KMS-11 (cell line): Measurements from ENCODE around the gene CDH13.

Experiments used
- H2AFZ ChIP-seq: fragments of 200-600 bp; sonication (generic); 2 replicates; pipeline ENCODE4 v1.6.1; 2016; ENCODE audit warnings: antibody characterized with exemption, mixed run types, low read depth
- H3K27ac ChIP-seq: fragments of 200-600 bp; sonication (generic); 2 replicates; pipeline ENCODE4 v1.6.1; 2016; ENCODE audit warnings: mild to moderate bottlenecking, mixed run types
- H3K27me3 ChIP-seq: fragments of 200-600 bp; sonication (generic); 2 replicates; pipeline ENCODE4 v1.6.1; 2017; ENCODE audit warnings: mild to moderate bottlenecking, low read depth, mixed run types, moderate library complexity; ENCODE audit not compliant: insufficient read depth
- H3K36me3 ChIP-seq: fragments of 200-600 bp; sonication (generic); 2 replicates; pipeline ENCODE4 v1.6.1; 2017; ENCODE audit warnings: mild to moderate bottlenecking, mixed run types; ENCODE audit not compliant: insufficient read depth
- H3K4me1 ChIP-seq: fragments of 200-600 bp; sonication (generic); 2 replicates; pipeline ENCODE4 v1.6.1; 2016; ENCODE audit warnings: mild to moderate bottlenecking, low read depth, mixed run types; ENCODE audit not compliant: poor library complexity, severe bottlenecking
- H3K4me2 ChIP-seq: fragments of 200-600 bp; sonication (generic); 2 replicates; pipeline ENCODE4 v1.7.0; 2016; ENCODE audit warnings: mild to moderate bottlenecking, mixed run types
- H3K4me3 ChIP-seq: fragments of 200-600 bp; sonication (generic); IDR thresholded peaks from 2 replicates; pipeline ENCODE4 v1.6.1; 2017; ENCODE audit warnings: low read depth, low read length, mixed read lengths; ENCODE audit not compliant: insufficient read depth
- H3K79me2 ChIP-seq: fragments of 200-600 bp; sonication (generic); 2 replicates; pipeline ENCODE4 v1.6.1; 2016; ENCODE audit warnings: low read depth, mixed run types; ENCODE audit not compliant: insufficient read depth
- H3K9ac ChIP-seq: fragments of 200-600 bp; sonication (generic); 2 replicates; pipeline ENCODE4 v1.6.1; 2016; ENCODE audit warnings: mild to moderate bottlenecking, mixed run types
- H4K20me1 ChIP-seq: fragments of 200-600 bp; sonication (generic); 2 replicates; pipeline ENCODE4 v1.6.1; 2016; ENCODE audit warnings: mild to moderate bottlenecking, mixed run types; ENCODE audit not compliant: insufficient read depth
- CTCF ChIP-seq: fragments of 200-600 bp; sonication (generic); conservative IDR thresholded peaks from 2 replicates; pipeline ENCODE4 v1.6.1; 2017; ENCODE audit warnings: low read depth, mild to moderate bottlenecking, antibody characterized with exemption, low read length, moderate library complexity, mixed read lengths

CDH13 gene

GRCh38 chr16:83482545-83483162 is 855.9 kb downstream of the CDH13 start:
- H3K9ac ChIP-seq, result no peak overlapping the region
- H3K27me3 ChIP-seq, result no peaks in the 10 kb centered on the region
- H3K4me1 ChIP-seq, result no peaks in the 10 kb centered on the region
- H3K4me2 ChIP-seq, result no peak overlapping the region
- H3K27ac ChIP-seq, result no peak overlapping the region
- no peak for TF ChIP-seq CTCF
- H3K79me2 ChIP-seq, result no peaks in the 10 kb centered on the region
- no peak overlapping the region for H2AFZ ChIP-seq
- H3K36me3 ChIP-seq, result no peaks in the 10 kb centered on the region
- no peaks in the 10 kb centered on the region for H4K20me1 ChIP-seq
- H3K4me3 ChIP-seq, result no peak overlapping the region

- Histone ChIP-seq H3K4me3 (no peak overlapping the region), H3K27ac (no peak overlapping the region), H4K20me1 (no peaks in the 10 kb centered on the region), H3K79me2 (no peaks in the 10 kb centered on the region), H3K9ac (no peak overlapping the region), H3K36me3 (no peaks in the 10 kb centered on the region), H3K27me3 (no peaks in the 10 kb centered on the region), H2AFZ (no peak overlapping the region), H3K4me2 (no peak overlapping the region), H3K4me1 (no peaks in the 10 kb centered on the region)
- no peak for TF ChIP-seq CTCF
These were observed 863.3 kb downstream of the CDH13 start for GRCh38 chr16:83490073-83490472.

GRCh38 chr16:83494459-83494858 is 867.7 kb downstream of the CDH13 start:
- H3K27me3 ChIP-seq, result no peaks in the 10 kb centered on the region
- H4K20me1 ChIP-seq, result no peaks in the 10 kb centered on the region
- H2AFZ ChIP-seq, result no peak overlapping the region
- TF ChIP-seq CTCF, result no peak
- H3K9ac ChIP-seq, result no peak overlapping the region
- no peak overlapping the region for H3K4me3 ChIP-seq
- no peaks in the 10 kb centered on the region for H3K36me3 ChIP-seq
- H3K4me1 ChIP-seq, result no peaks in the 10 kb centered on the region
- no peaks in the 10 kb centered on the region for H3K79me2 ChIP-seq
- no peak overlapping the region for H3K4me2 ChIP-seq
- no peak overlapping the region for H3K27ac ChIP-seq

- Histone ChIP-seq H3K4me3 (no peak overlapping the region), H3K79me2 (no peaks in the 10 kb centered on the region)
- no peak for TF ChIP-seq CTCF
These were observed 874.7 kb downstream of the CDH13 start for GRCh38 chr16:83501481-83501880.

More at GRCh38 chr16:83501481-83501880, 874.7 kb downstream of the CDH13 start:
- no peaks in the 10 kb centered on the region for H3K4me1 ChIP-seq
- no peak overlapping the region for H2AFZ ChIP-seq
- no peak overlapping the region for H3K27ac ChIP-seq
- no peaks in the 10 kb centered on the region for H3K36me3 ChIP-seq
- H3K4me2 ChIP-seq, result no peak overlapping the region
- H4K20me1 ChIP-seq, result no peaks in the 10 kb centered on the region
- no peaks in the 10 kb centered on the region for H3K27me3 ChIP-seq
- H3K9ac ChIP-seq, result no peak overlapping the region
